H9 (cell line): ENCODE results near the gene RIOK1. TPM values are rescaled to one million over a fixed set of nuclear protein-coding genes. Genes with fewer than 3 reads are reported as not detected.
A peak's percentile ranks its signal among the peaks of the same experiment; 100 is the strongest.

ENCODE experiments used
- DNase-seq: peaks from one replicate; pipeline ENCODE4 v3.0.0-alpha.2; 2017
- H2AFZ ChIP-seq: one replicate; pipeline ENCODE4 v1.6.1; 2013; ENCODE audit warnings: mild to moderate bottlenecking, low read length, control low read depth, moderate library complexity
- H2AK5ac ChIP-seq: 2 replicates; pipeline ENCODE4 v1.6.1; 2013; ENCODE audit warnings: low read length, control low read depth, mixed read lengths; ENCODE audit not compliant: insufficient read length
- H2BK120ac ChIP-seq: one replicate; pipeline ENCODE4 v1.6.1; 2013; ENCODE audit warnings: low read depth, mild to moderate bottlenecking, low read length, control low read depth, inconsistent platforms; ENCODE audit not compliant: poor library complexity, severe bottlenecking
- H2BK12ac ChIP-seq: 2 replicates; pipeline ENCODE4 v1.6.1; 2013; ENCODE audit warnings: low read length, control low read depth, mixed read lengths, low read depth; ENCODE audit not compliant: insufficient read length
- H2BK15ac ChIP-seq: 2 replicates; pipeline ENCODE4 v1.6.1; 2013; ENCODE audit warnings: low read depth, low read length, control low read depth
- H2BK20ac ChIP-seq: one replicate; pipeline ENCODE4 v1.6.1; 2013; ENCODE audit warnings: low read depth, mild to moderate bottlenecking, low read length, control low read depth, inconsistent platforms; ENCODE audit not compliant: poor library complexity, severe bottlenecking
- H2BK5ac ChIP-seq: 2 replicates; pipeline ENCODE4 v1.6.1; 2013; ENCODE audit warnings: low read length, control low read depth, mixed read lengths; ENCODE audit not compliant: insufficient read length
- H3K14ac ChIP-seq: 2 replicates; pipeline ENCODE4 v1.6.1; 2013; ENCODE audit warnings: low read length, control low read depth; ENCODE audit not compliant: insufficient read depth
- H3K18ac ChIP-seq: 2 replicates; pipeline ENCODE4 v1.6.1; 2013; ENCODE audit warnings: low read depth, mild to moderate bottlenecking, mixed read lengths, low read length, control low read depth; ENCODE audit not compliant: insufficient read length
- H3K23ac ChIP-seq: 2 replicates; pipeline ENCODE4 v1.6.1; 2013; ENCODE audit warnings: low read length, control low read depth, mixed read lengths, low read depth; ENCODE audit not compliant: insufficient read length
- H3K23me2 ChIP-seq: 2 replicates; pipeline ENCODE4 v1.6.1; 2013; ENCODE audit warnings: low read depth, mild to moderate bottlenecking, mixed read lengths, low read length, control low read depth; ENCODE audit not compliant: insufficient read length, poor library complexity, severe bottlenecking
- H3K27ac ChIP-seq: 2 replicates; pipeline ENCODE4 v1.5.1; 2013; ENCODE audit warnings: low read length, control low read depth, mixed read lengths, low read depth; ENCODE audit not compliant: insufficient read length
- H3K27me3 ChIP-seq: 2 replicates; pipeline ENCODE4 v1.6.1; 2013; ENCODE audit warnings: low read length, control low read depth, inconsistent platforms; ENCODE audit not compliant: insufficient read depth
- H3K4ac ChIP-seq: 2 replicates; pipeline ENCODE4 v1.6.1; 2013; ENCODE audit warnings: low read depth, mild to moderate bottlenecking, control low read depth, inconsistent platforms, low read length, moderate library complexity
- H3K4me1 ChIP-seq: 2 replicates; pipeline ENCODE4 v1.6.1; 2013; ENCODE audit warnings: low read length, control low read depth, inconsistent platforms; ENCODE audit not compliant: insufficient read depth
- H3K4me2 ChIP-seq: 2 replicates; pipeline ENCODE4 v1.6.1; 2013; ENCODE audit warnings: low read length, control low read depth, mixed read lengths; ENCODE audit not compliant: insufficient read length, insufficient read depth
- H3K56ac ChIP-seq: 2 replicates; pipeline ENCODE4 v1.6.1; 2013; ENCODE audit warnings: low read depth, mild to moderate bottlenecking, mixed read lengths, low read length, control low read depth; ENCODE audit not compliant: insufficient read length
- H3K79me1 ChIP-seq: 2 replicates; pipeline ENCODE4 v1.6.1; 2013; ENCODE audit warnings: low read depth, mild to moderate bottlenecking, moderate library complexity, low read length, control low read depth, inconsistent platforms; ENCODE audit not compliant: insufficient read depth, poor library complexity, severe bottlenecking
- H3K79me2 ChIP-seq: 2 replicates; pipeline ENCODE4 v1.6.1; 2013; ENCODE audit warnings: low read length, control low read depth, inconsistent platforms; ENCODE audit not compliant: insufficient read depth
- H3K9ac ChIP-seq: 2 replicates; pipeline ENCODE4 v1.6.1; 2013; ENCODE audit warnings: low read length, control low read depth, mixed read lengths; ENCODE audit not compliant: insufficient read length; ENCODE audit errors: extremely low read depth
- H3K9me3 ChIP-seq: one replicate; pipeline ENCODE4 v1.6.1; 2013; ENCODE audit warnings: low read depth, low read length, inconsistent platforms; ENCODE audit not compliant: control insufficient read depth
- H3T11ph ChIP-seq: one replicate; pipeline ENCODE4 v1.6.1; 2013; ENCODE audit warnings: mild to moderate bottlenecking, low read length, control low read depth, inconsistent platforms
- H4K20me1 ChIP-seq: one replicate; pipeline ENCODE4 v1.6.1; 2013; ENCODE audit not compliant: control insufficient read depth, insufficient read length, insufficient read depth
- H4K5ac ChIP-seq: 2 replicates; pipeline ENCODE4 v1.6.1; 2013; ENCODE audit warnings: low read depth, mild to moderate bottlenecking, mixed read lengths, low read length, control low read depth; ENCODE audit not compliant: insufficient read length
- H4K8ac ChIP-seq: replicated peaks from 2 replicates; pipeline ENCODE4 v1.6.1; 2013; ENCODE audit warnings: low read length, control low read depth, mixed read lengths, low read depth; ENCODE audit not compliant: insufficient read length
- H4K91ac ChIP-seq: 2 replicates; pipeline ENCODE4 v1.6.1; 2013; ENCODE audit warnings: low read depth, mild to moderate bottlenecking, moderate library complexity, mixed read lengths, low read length, control low read depth; ENCODE audit not compliant: insufficient read length
- H3K27ac Mint-ChIP-seq, 3 experiments: 2 replicates in 2 of 3; 3 replicates in 1 of 3; pipeline ENCODE4 v1.8.0; 2020 to 2021; ENCODE audit warnings: mixed read lengths in 3 of 3, mild to moderate bottlenecking in 1 of 3, moderate library complexity in 1 of 3
- H3K27me3 Mint-ChIP-seq: 2 replicates; pipeline ENCODE4 v1.8.0; 2021; ENCODE audit warnings: low read depth, mild to moderate bottlenecking, moderate library complexity, mixed read lengths
- H3K36me3 Mint-ChIP-seq, 3 experiments: 2 replicates in 2 of 3; 3 replicates in 1 of 3; pipeline ENCODE4 v1.8.0; 2020 to 2021; ENCODE audit warnings: low read depth in 3 of 3, mixed read lengths in 3 of 3; ENCODE audit not compliant: insufficient read depth in 1 of 3
- H3K4me1 Mint-ChIP-seq, 2 experiments: 2 replicates each; pipeline ENCODE4 v1.8.0; 2020; ENCODE audit warnings: mixed read lengths in 2 of 2
- H3K4me3 Mint-ChIP-seq, 2 experiments: 2 replicates in 1 of 2; 3 replicates in 1 of 2; pipeline ENCODE4 v1.8.0; 2020 to 2021; ENCODE audit warnings: mild to moderate bottlenecking in 2 of 2, mixed read lengths in 2 of 2, moderate library complexity in 1 of 2
- H3K9me3 Mint-ChIP-seq, 2 experiments: 2 replicates in 1 of 2; 3 replicates in 1 of 2; pipeline ENCODE4 v1.8.0; 2020; ENCODE audit warnings: mild to moderate bottlenecking in 2 of 2, mixed read lengths in 2 of 2, moderate library complexity in 1 of 2
- WGBS: extraction: QIAGEN DNeasy Blood & Tissue Kit; methylation state at CpG from one replicate; pipeline ENCODE4 v1.1.7; 2013; ENCODE audit warnings: missing lambda C conversion rate, low lambda C conversion rate, mixed read lengths; ENCODE audit not compliant: insufficient read length; ENCODE audit errors: extremely low coverage; 5-methylcytosine and 5-hydroxymethylcytosine counted together
- total RNA-seq: library from RNA; stranded (reverse); gene quantifications from 2 replicates; pipeline ENCODE4 v1.2.1, GENCODE V29; 2021
- TF ChIP-seq, protein P1 (sequence below): fragments of 200-600 bp; sonication (generic); conservative IDR thresholded peaks from 3 replicates; pipeline ENCODE4 v1.8.0; 2021; ENCODE audit warnings: antibody characterized with exemption, mild to moderate bottlenecking

The RIOK1 gene
- total RNA-seq, 1 experiment from 2014 or later = 40.0 TPM

DNA sequence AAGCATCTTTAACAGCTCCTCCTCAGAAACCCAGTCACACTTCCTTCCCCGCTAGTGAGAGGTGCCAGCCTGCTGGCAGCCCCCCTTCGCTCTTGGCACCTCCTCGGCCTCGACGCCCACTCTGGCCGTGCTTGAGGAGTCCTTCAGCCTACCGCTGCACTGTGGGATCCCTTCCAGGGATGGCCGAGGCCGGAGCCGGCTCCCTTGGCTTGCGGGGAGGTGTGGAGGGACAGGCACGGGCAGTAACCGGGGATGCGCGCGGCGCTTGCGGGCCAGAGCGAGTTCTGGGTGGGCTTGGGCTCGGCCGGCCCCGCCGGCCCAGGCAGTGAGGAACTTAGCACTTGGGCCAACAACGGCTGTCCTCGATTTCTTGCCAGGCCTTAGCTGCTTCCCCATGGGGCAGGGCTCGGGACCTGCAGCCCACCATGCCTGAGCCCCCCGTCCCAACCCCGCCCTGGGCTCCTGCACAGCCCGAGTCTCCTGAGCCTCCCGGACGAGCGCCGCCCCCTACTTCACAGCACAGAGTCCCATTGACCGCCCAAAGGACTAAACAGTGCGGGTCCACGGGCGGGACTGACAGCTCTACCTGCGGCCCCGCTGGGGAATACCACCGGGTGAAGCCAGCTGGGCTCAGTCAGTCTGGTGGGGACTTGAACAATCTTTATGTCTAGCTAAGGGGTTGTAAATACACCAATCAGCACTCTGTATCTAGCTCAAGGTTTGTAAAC lies 51.6 kb downstream of the RIOK1 start:
- Histone ChIP-seq H3K4me2 (no peak overlapping the region), H3K18ac (no peak overlapping the region), H3K27ac (no peak overlapping the region), H2BK5ac (no peak overlapping the region), H3K14ac (no peak overlapping the region), H4K8ac (no peak overlapping the region), H3K23me2 (no peaks in the 10 kb centered on the region), H4K20me1 (no peaks in the 10 kb centered on the region), H4K5ac (no peak overlapping the region), H2BK20ac (no peak overlapping the region), H3K23ac (no peak overlapping the region), H3K79me1 (no peaks in the 10 kb centered on the region), H2AK5ac (no peak overlapping the region), H3K9me3 (no peaks in the 10 kb centered on the region), H3K56ac (no peak overlapping the region), H4K91ac (no peak overlapping the region), H3K79me2 (no peaks in the 10 kb centered on the region), H3T11ph (no peak overlapping the region), H2BK120ac (no peak overlapping the region), H2BK15ac (no peak overlapping the region), H2AFZ (no peak overlapping the region), H3K27me3 (no peaks in the 10 kb centered on the region), H3K4me1 (no peaks in the 10 kb centered on the region), H2BK12ac (no peak overlapping the region), H3K9ac (no peak overlapping the region), H3K4ac (no peak overlapping the region)
- 0 out of 2 replicates have a peak, but pooled peaks cover 3% of the 10 kb centered on the region for H3K27me3 Mint-ChIP-seq
- peaks cover 0 to 2% of the 10 kb centered on the region in 2 experiments; a peak in 1 of 5 replicates for H3K9me3 Mint-ChIP-seq
- no peak for DNase-seq
- peak overlapping the region in 1 of 3 experiments; percentile 40; a peak in 1 of 7 replicates for H3K27ac Mint-ChIP-seq
- TF ChIP-seq, protein P1, sequence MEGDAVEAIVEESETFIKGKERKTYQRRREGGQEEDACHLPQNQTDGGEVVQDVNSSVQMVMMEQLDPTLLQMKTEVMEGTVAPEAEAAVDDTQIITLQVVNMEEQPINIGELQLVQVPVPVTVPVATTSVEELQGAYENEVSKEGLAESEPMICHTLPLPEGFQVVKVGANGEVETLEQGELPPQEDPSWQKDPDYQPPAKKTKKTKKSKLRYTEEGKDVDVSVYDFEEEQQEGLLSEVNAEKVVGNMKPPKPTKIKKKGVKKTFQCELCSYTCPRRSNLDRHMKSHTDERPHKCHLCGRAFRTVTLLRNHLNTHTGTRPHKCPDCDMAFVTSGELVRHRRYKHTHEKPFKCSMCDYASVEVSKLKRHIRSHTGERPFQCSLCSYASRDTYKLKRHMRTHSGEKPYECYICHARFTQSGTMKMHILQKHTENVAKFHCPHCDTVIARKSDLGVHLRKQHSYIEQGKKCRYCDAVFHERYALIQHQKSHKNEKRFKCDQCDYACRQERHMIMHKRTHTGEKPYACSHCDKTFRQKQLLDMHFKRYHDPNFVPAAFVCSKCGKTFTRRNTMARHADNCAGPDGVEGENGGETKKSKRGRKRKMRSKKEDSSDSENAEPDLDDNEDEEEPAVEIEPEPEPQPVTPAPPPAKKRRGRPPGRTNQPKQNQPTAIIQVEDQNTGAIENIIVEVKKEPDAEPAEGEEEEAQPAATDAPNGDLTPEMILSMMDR = no peak
- peaks cover 1 to 11% of the 10 kb centered on the region in 2 experiments; a peak in 2 of 4 replicates for H3K4me1 Mint-ChIP-seq
- no peak overlapping the region for H3K4me3 Mint-ChIP-seq
- H3K36me3 Mint-ChIP-seq = no peaks in the 10 kb centered on the region
- WGBS = no CpG with 5 or more reads among the region's 40 CpGs
